PC-9 (cell line): Measurements from ENCODE around the gene MBIP.

ENCODE experiments used
- EZH2 ChIP-seq: fragments of 200-600 bp; sonication (generic); IDR thresholded peaks from 2 replicates; pipeline ENCODE4 v1.8.0; 2017; ENCODE audit warnings: antibody characterized with exemption, low read depth
- TF ChIP-seq, protein P1 (sequence below): fragments of 200-600 bp; sonication (generic); conservative IDR thresholded peaks from 2 replicates; pipeline ENCODE4 v1.6.1; 2017; ENCODE audit warnings: mixed run types, antibody characterized with exemption, mild to moderate bottlenecking, moderate library complexity

DNA sequence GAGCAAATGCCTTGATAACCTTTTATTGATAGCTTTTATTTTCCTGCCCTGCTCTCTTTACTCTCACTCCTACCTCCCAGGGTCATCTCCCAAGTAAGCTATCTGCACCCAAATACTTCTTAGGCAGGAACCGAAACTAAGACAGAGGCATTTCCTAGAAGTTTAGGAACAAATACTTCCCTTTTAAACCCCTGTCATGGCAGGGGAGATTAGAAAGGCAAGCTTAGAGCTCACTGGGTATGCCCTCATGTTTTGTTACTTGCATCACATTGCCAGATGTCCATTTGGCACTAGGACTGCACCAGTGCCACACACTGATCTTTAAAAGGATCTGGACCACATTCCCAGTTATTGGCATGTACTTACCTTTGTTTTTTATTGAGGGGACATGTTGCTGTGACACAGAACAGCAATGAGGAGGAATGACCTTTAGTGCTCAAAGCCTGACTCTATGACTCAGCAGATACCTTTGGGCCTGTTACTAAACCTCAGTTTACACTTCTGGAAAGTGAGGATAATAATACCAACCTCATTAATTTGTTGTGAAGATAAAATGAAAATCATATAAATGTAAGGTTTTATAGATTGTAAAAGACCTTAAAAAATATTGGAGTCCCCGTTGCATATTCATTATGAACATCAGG is 40.9 kb upstream of the MBIP start:
- TF ChIP-seq, protein P1, sequence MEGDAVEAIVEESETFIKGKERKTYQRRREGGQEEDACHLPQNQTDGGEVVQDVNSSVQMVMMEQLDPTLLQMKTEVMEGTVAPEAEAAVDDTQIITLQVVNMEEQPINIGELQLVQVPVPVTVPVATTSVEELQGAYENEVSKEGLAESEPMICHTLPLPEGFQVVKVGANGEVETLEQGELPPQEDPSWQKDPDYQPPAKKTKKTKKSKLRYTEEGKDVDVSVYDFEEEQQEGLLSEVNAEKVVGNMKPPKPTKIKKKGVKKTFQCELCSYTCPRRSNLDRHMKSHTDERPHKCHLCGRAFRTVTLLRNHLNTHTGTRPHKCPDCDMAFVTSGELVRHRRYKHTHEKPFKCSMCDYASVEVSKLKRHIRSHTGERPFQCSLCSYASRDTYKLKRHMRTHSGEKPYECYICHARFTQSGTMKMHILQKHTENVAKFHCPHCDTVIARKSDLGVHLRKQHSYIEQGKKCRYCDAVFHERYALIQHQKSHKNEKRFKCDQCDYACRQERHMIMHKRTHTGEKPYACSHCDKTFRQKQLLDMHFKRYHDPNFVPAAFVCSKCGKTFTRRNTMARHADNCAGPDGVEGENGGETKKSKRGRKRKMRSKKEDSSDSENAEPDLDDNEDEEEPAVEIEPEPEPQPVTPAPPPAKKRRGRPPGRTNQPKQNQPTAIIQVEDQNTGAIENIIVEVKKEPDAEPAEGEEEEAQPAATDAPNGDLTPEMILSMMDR, result no peak
- TF ChIP-seq EZH2, result no peak
